HEK293 (cell line): ENCODE results near the gene WNK4.

Experiments
- CTCF ChIA-PET: fragments of 350-600 bp; formaldehyde crosslinking; extraction: SDS; loops from one replicate; lab custom pipeline; 2021; ENCODE audit warnings: antibody characterized with exemption; lab: Yijun Ruan, JAX
- POLR2A ChIA-PET: fragments of 300-600 bp; formaldehyde crosslinking; extraction: SDS; loops from one replicate; lab custom pipeline; 2020; ENCODE audit warnings: antibody characterized with exemption, inconsistent platforms; lab: Yijun Ruan, JAX
- H3K27ac ChIP-seq: fragments of 200-500 bp; sonication (Bioruptor generic); 2 replicates; pipeline ENCODE4 v1.5.1; 2014; ENCODE audit warnings: low read depth, low read length, control low read depth, inconsistent platforms; ENCODE audit errors: extremely low read depth
- H3K36me3 ChIP-seq, 2 experiments: fragments of 200-500 bp in 1 of 2; sonication (Bioruptor generic) in 1 of 2; 1 replicate in 1 of 2; 2 replicates in 1 of 2; pipeline ENCODE4 v1.5.1; 2014 to 2017; ENCODE audit warnings: inconsistent platforms in 2 of 2, low read length in 2 of 2; ENCODE audit not compliant: control insufficient read depth in 2 of 2, insufficient read depth in 1 of 2
- H3K4me1 ChIP-seq: fragments of 200-500 bp; sonication (Bioruptor generic); 2 replicates; pipeline ENCODE4 v1.5.1; 2014; ENCODE audit warnings: mild to moderate bottlenecking, low read length, inconsistent platforms; ENCODE audit not compliant: control insufficient read depth, insufficient read depth
- H3K4me3 ChIP-seq: 2 replicates; pipeline ENCODE4 v1.5.1; 2011; ENCODE audit warnings: low read depth, mild to moderate bottlenecking, control low read depth, low read length, moderate library complexity
- H3K9me3 ChIP-seq: fragments of 200-500 bp; sonication (Bioruptor generic); 2 replicates; pipeline ENCODE4 v1.5.1; 2014; ENCODE audit warnings: low read depth, low read length, inconsistent platforms; ENCODE audit not compliant: control insufficient read depth, insufficient read depth
- GLIS1 ChIP-seq: fragments of 450-650 bp; formaldehyde crosslinking; IDR thresholded peaks from 2 replicates; pipeline ENCODE4 v1.5.1; 2016; ENCODE audit warnings: missing biosample characterization, missing genetic modification characterization
- HOXA7 ChIP-seq: sonication (generic); formaldehyde crosslinking; IDR thresholded peaks from 2 replicates; pipeline ENCODE4 v1.8.1; 2022; ENCODE audit warnings: missing genetic modification reagents, borderline replicate concordance
- MEIS1 ChIP-seq: sonication (generic); formaldehyde crosslinking; IDR thresholded peaks from 2 replicates; pipeline ENCODE4 v1.8.1; 2022; ENCODE audit warnings: missing genetic modification reagents, mild to moderate bottlenecking, borderline replicate concordance
- MYNN ChIP-seq: fragments of 450-650 bp; formaldehyde crosslinking; IDR thresholded peaks from 2 replicates; pipeline ENCODE4 v1.5.1; 2016; ENCODE audit warnings: missing biosample characterization, missing genetic modification characterization, borderline replicate concordance
- MZF1 ChIP-seq: fragments of 450-650 bp; formaldehyde crosslinking; IDR thresholded peaks from 2 replicates; pipeline ENCODE4 v1.5.1; 2017; ENCODE audit warnings: missing biosample characterization, missing genetic modification characterization, borderline replicate concordance
- SALL2 ChIP-seq: fragments of 450-650 bp; formaldehyde crosslinking; IDR thresholded peaks from 2 replicates; pipeline ENCODE4 v1.5.0; 2017; ENCODE audit warnings: missing biosample characterization, mild to moderate bottlenecking, missing genetic modification characterization, borderline replicate concordance
- WT1 ChIP-seq: fragments of 450-650 bp; formaldehyde crosslinking; IDR thresholded peaks from 2 replicates; pipeline ENCODE4 v1.5.1; 2016; ENCODE audit warnings: missing biosample characterization, missing genetic modification characterization
- YY2 ChIP-seq: fragments of 450-650 bp; formaldehyde crosslinking; IDR thresholded peaks from 2 replicates; pipeline ENCODE4 v1.5.1; 2016; ENCODE audit warnings: missing biosample characterization, missing genetic modification characterization
- ZFP69B ChIP-seq: fragments of 450-650 bp; formaldehyde crosslinking; IDR thresholded peaks from 2 replicates; pipeline ENCODE4 v1.5.1; 2016; ENCODE audit warnings: missing biosample characterization, missing genetic modification characterization
- ZNF114 ChIP-seq: fragments of 450-650 bp; formaldehyde crosslinking; IDR thresholded peaks from 2 replicates; pipeline ENCODE4 v1.5.0; 2017; ENCODE audit warnings: missing biosample characterization, missing genetic modification characterization
- ZNF121 ChIP-seq: fragments of 450-650 bp; formaldehyde crosslinking; IDR thresholded peaks from 2 replicates; pipeline ENCODE4 v1.5.1; 2016; ENCODE audit warnings: missing biosample characterization, missing genetic modification characterization
- ZNF24 ChIP-seq: fragments of 450-650 bp; formaldehyde crosslinking; IDR thresholded peaks from 2 replicates; pipeline ENCODE4 v1.5.1; 2016; ENCODE audit warnings: missing biosample characterization, missing genetic modification characterization
- ZNF391 ChIP-seq: fragments of 450-650 bp; formaldehyde crosslinking; IDR thresholded peaks from 2 replicates; pipeline ENCODE4 v1.5.1; 2016; ENCODE audit warnings: low read depth, missing biosample characterization, missing genetic modification characterization, borderline replicate concordance
- ZNF394 ChIP-seq: fragments of 450-650 bp; formaldehyde crosslinking; IDR thresholded peaks from 2 replicates; pipeline ENCODE4 v1.5.1; 2016; ENCODE audit warnings: missing biosample characterization, missing genetic modification characterization, mild to moderate bottlenecking, moderate library complexity, borderline replicate concordance
- ZNF473 ChIP-seq: fragments of 450-650 bp; formaldehyde crosslinking; IDR thresholded peaks from 2 replicates; pipeline ENCODE4 v1.5.1; 2017; ENCODE audit warnings: missing biosample characterization, missing genetic modification characterization
- ZNF561 ChIP-seq: fragments of 450-650 bp; IDR thresholded peaks from 2 replicates; pipeline ENCODE4 v1.5.1; 2018; ENCODE audit warnings: missing biosample characterization, missing genetic modification characterization, borderline replicate concordance
- ZNF654 ChIP-seq: fragments of 450-650 bp; formaldehyde crosslinking; IDR thresholded peaks from 2 replicates; pipeline ENCODE4 v1.5.1; 2016; ENCODE audit warnings: low read depth, missing biosample characterization, missing genetic modification characterization
- ZNF792 ChIP-seq: fragments of 450-650 bp; formaldehyde crosslinking; IDR thresholded peaks from 2 replicates; pipeline ENCODE4 v1.5.1; 2016; ENCODE audit warnings: missing biosample characterization, missing genetic modification characterization
- ZNF837 ChIP-seq: fragments of 450-650 bp; formaldehyde crosslinking; IDR thresholded peaks from 2 replicates; pipeline ENCODE4 v1.5.1; 2016; ENCODE audit warnings: missing biosample characterization, missing genetic modification characterization
- ZXDB ChIP-seq: fragments of 450-650 bp; formaldehyde crosslinking; IDR thresholded peaks from 2 replicates; pipeline ENCODE4 v1.5.1; 2016; ENCODE audit warnings: missing biosample characterization, missing genetic modification characterization
- TF ChIP-seq, protein P1 (sequence below): fragments of 450-650 bp; formaldehyde crosslinking; IDR thresholded peaks from 2 replicates; pipeline ENCODE4 v1.5.1; 2016; ENCODE audit warnings: missing biosample characterization, missing genetic modification characterization, borderline replicate concordance
- TF ChIP-seq, protein P2 (sequence below): fragments of 450-650 bp; IDR thresholded peaks from 2 replicates; pipeline ENCODE4 v1.5.1; 2018; ENCODE audit warnings: missing biosample characterization, mild to moderate bottlenecking, missing genetic modification characterization
- TF ChIP-seq, protein P3 (sequence below): fragments of 450-650 bp; formaldehyde crosslinking; IDR thresholded peaks from 2 replicates; pipeline ENCODE4 v1.5.1; 2016; ENCODE audit warnings: missing biosample characterization, missing genetic modification characterization
- TF ChIP-seq, protein P4 (sequence below): fragments of 450-650 bp; formaldehyde crosslinking; IDR thresholded peaks from 2 replicates; pipeline ENCODE4 v1.5.1; 2016; ENCODE audit warnings: missing biosample characterization, missing genetic modification characterization

Gene WNK4

DNA sequence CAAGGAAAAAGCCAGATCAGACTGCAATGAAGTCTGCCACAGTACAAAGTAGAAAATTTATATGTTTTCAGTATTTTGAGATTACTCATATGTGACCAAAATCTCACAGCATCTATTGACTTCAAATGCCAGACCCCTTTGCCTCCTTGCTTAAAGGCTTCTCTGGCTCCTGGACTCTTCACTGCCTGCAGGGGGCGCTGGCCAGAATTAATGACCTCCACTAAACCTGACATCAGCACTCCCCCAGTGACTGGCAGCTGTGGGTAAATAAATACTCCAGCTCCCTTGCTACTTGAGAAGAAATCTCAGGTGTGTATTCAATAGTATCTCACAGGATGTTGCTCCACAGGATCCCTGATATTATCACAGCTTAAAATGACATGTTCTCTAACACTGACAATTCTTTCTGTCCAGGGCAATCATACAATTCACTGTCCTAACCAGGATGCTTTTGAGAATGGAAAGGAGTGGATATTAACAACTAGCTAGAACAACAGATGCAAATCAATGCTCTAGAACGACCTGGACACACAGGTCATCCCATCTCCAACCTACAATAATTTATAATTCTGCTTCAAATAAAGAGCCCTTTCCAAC lies 39.6 kb downstream of the WNK4 start:
- peaks cover 4% of the 10 kb centered on the region; the same call in 1 of the 2 replicates for H3K4me1 ChIP-seq
- H3K27ac ChIP-seq, result no peak overlapping the region
- POLR2A ChIA-PET, result interaction anchor here (2.0 kb wide), 1 partner anchor 13 kb away, joined by 9 read pairs; the partner anchor contains the start of gene PSME3
- H3K4me3 ChIP-seq, result no peak overlapping the region
- CTCF ChIA-PET, result interaction anchor here (0.6 to 8.2 kb wide), 35 partner anchors 9 to 1252 kb away, joined by 3 to 52 read pairs (median 4); partner anchors contain the start of genes CNTD1, COA3 and PSME3
- H3K9me3 ChIP-seq, result no peaks in the 10 kb centered on the region
- TF ChIP-seq, protein P1, sequence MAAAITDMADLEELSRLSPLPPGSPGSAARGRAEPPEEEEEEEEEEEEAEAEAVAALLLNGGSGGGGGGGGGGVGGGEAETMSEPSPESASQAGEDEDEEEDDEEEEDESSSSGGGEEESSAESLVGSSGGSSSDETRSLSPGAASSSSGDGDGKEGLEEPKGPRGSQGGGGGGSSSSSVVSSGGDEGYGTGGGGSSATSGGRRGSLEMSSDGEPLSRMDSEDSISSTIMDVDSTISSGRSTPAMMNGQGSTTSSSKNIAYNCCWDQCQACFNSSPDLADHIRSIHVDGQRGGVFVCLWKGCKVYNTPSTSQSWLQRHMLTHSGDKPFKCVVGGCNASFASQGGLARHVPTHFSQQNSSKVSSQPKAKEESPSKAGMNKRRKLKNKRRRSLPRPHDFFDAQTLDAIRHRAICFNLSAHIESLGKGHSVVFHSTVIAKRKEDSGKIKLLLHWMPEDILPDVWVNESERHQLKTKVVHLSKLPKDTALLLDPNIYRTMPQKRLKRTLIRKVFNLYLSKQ (tag by site-specific recombination), result no peak
- no peak for TF ChIP-seq ZNF24 (tag by site-specific recombination)
- TF ChIP-seq MEIS1, result no peak
- TF ChIP-seq SALL2, result no peak
- no peak for TF ChIP-seq YY2
- no peak for TF ChIP-seq ZNF561 (tag by site-specific recombination)
- TF ChIP-seq, protein P2, sequence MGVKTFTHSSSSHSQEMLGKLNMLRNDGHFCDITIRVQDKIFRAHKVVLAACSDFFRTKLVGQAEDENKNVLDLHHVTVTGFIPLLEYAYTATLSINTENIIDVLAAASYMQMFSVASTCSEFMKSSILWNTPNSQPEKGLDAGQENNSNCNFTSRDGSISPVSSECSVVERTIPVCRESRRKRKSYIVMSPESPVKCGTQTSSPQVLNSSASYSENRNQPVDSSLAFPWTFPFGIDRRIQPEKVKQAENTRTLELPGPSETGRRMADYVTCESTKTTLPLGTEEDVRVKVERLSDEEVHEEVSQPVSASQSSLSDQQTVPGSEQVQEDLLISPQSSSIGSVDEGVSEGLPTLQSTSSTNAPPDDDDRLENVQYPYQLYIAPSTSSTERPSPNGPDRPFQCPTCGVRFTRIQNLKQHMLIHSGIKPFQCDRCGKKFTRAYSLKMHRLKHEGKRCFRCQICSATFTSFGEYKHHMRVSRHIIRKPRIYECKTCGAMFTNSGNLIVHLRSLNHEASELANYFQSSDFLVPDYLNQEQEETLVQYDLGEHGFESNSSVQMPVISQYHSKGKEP (tag by site-specific recombination), result 0 out of 2 replicates have a peak, but pooled peaks have one; percentile 7
- no peak for TF ChIP-seq ZFP69B
- peak; percentile 41; the same call in 1 of the 2 replicates for TF ChIP-seq GLIS1
- TF ChIP-seq HOXA7 (CRISPR knock-in tag), result no peak
- peak; percentile 19; the same call in 1 of the 2 replicates for TF ChIP-seq ZNF654 (tag by site-specific recombination)
- TF ChIP-seq, protein P3, sequence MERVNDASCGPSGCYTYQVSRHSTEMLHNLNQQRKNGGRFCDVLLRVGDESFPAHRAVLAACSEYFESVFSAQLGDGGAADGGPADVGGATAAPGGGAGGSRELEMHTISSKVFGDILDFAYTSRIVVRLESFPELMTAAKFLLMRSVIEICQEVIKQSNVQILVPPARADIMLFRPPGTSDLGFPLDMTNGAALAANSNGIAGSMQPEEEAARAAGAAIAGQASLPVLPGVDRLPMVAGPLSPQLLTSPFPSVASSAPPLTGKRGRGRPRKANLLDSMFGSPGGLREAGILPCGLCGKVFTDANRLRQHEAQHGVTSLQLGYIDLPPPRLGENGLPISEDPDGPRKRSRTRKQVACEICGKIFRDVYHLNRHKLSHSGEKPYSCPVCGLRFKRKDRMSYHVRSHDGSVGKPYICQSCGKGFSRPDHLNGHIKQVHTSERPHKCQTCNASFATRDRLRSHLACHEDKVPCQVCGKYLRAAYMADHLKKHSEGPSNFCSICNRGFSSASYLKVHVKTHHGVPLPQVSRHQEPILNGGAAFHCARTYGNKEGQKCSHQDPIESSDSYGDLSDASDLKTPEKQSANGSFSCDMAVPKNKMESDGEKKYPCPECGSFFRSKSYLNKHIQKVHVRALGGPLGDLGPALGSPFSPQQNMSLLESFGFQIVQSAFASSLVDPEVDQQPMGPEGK, result no peak
- no peak for TF ChIP-seq ZNF837 (tag by site-specific recombination)
- TF ChIP-seq ZNF394, result no peak
- no peak for TF ChIP-seq ZNF792 (tag by site-specific recombination)
- TF ChIP-seq WT1, result 0 out of 2 replicates have a peak, but pooled peaks have one; percentile 20
- no peak for TF ChIP-seq ZNF114 (tag by site-specific recombination)
- TF ChIP-seq ZNF121 (tag by site-specific recombination), result no peak
- TF ChIP-seq MYNN, result no peak
- TF ChIP-seq ZNF391 (tag by site-specific recombination), result no peak
- TF ChIP-seq ZNF473 (tag by site-specific recombination), result no peak
- TF ChIP-seq, protein P4, sequence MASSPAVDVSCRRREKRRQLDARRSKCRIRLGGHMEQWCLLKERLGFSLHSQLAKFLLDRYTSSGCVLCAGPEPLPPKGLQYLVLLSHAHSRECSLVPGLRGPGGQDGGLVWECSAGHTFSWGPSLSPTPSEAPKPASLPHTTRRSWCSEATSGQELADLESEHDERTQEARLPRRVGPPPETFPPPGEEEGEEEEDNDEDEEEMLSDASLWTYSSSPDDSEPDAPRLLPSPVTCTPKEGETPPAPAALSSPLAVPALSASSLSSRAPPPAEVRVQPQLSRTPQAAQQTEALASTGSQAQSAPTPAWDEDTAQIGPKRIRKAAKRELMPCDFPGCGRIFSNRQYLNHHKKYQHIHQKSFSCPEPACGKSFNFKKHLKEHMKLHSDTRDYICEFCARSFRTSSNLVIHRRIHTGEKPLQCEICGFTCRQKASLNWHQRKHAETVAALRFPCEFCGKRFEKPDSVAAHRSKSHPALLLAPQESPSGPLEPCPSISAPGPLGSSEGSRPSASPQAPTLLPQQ (tag by site-specific recombination), result no peak
- TF ChIP-seq MZF1 (tag by site-specific recombination), result no peak
- no peak for TF ChIP-seq ZXDB
- H3K36me3 ChIP-seq, result peaks cover 69 to 76% of the 10 kb centered on the region in 2 experiments
